Transverse colon (tissue), 4 donors: ENCODE data around the gene ZBTB20. TPM values are rescaled to one million over a fixed set of nuclear protein-coding genes. Genes with fewer than 3 reads are reported as not detected.

Experiments
- DNase-seq: peaks from one replicate; pipeline ENCODE4 v3.0.0-alpha.2; 2019
- H3K27ac ChIP-seq, 4 donors: fragments of 200-600 bp; sonication (generic); 2 replicates each; pipeline ENCODE4 v1.5.1; 2016 to 2018; ENCODE audit warnings: inconsistent platforms in 4 of 4
- H3K27me3 ChIP-seq: fragments of 200-600 bp; sonication (generic); 2 replicates; pipeline ENCODE4 v1.5.1; 2017; ENCODE audit warnings: inconsistent platforms
- H3K36me3 ChIP-seq, 4 donors: fragments of 200-600 bp; sonication (generic); 2 replicates each; pipeline ENCODE4 v1.5.1; 2017 to 2019; ENCODE audit warnings: inconsistent platforms in 4 of 4
- H3K4me1 ChIP-seq, 4 donors: fragments of 200-600 bp; sonication (generic); 2 replicates each; pipeline ENCODE4 v1.5.1; 2017 to 2020; ENCODE audit warnings: inconsistent platforms in 4 of 4
- H3K4me3 ChIP-seq, 4 donors: fragments of 200-600 bp; sonication (generic); 1 replicate in 1 of 4; 2 replicates in 3 of 4; pipeline versions ENCODE4 v1.5.1 to v1.6.1; 2017 to 2019; ENCODE audit warnings: inconsistent platforms in 4 of 4
- H3K9me3 ChIP-seq, 2 donors: fragments of 200-600 bp; sonication (generic); 2 replicates each; pipeline ENCODE4 v1.5.1; 2017 to 2019; ENCODE audit warnings: inconsistent platforms in 2 of 2
- EP300 ChIP-seq: sonication (generic); formaldehyde crosslinking; IDR thresholded peaks from one replicate; pipeline ENCODE4 v1.6.1; 2017; ENCODE audit warnings: antibody characterized with exemption, low read depth
- POLR2A ChIP-seq: fragments of 450-650 bp; IDR thresholded peaks from one replicate; pipeline ENCODE4 v1.6.1; 2016; ENCODE audit warnings: antibody characterized with exemption, mild to moderate bottlenecking, moderate library complexity
- POLR2AphosphoS5 ChIP-seq, 3 donors: sonication (generic); formaldehyde crosslinking; IDR thresholded peaks; one replicate each; pipeline ENCODE4 v1.6.1; 2016; ENCODE audit warnings: antibody characterized with exemption in 3 of 3
- WGBS, 2 donors: methylation state at CpG; one replicate each; pipeline ENCODE4 v1.1.5; 2018; ENCODE audit warnings: low coverage in 1 of 2; 5-methylcytosine and 5-hydroxymethylcytosine counted together
- in situ Hi-C, 4 donors: fragments of 200-750 bp; cut with MboI; loops; one replicate each; pipeline versions ENCODE4 v1.15.0 to v1.15.1; 2017; ENCODE audit warnings: low sequenced_read_pairs in 3 of 4, low pct_ligation_motif_present in 1 of 4, low pct_unique_long_range_greater_than_20kb in 1 of 4
- intact Hi-C: fragments of 100-400 bp; cut with DNase I; formaldehyde crosslinking; loops from one replicate; pipeline ENCODE4 v1.15.1; 2023; ENCODE audit warnings: low total_unique reads
- total RNA-seq, 4 donors: library from RNA; depleted of rRNA; stranded (reverse); fragments of >200 nt; gene quantifications; one replicate each; pipeline ENCODE4 v1.1.0, GENCODE V29; 2016
- TF ChIP-seq, protein P1 (sequence below), 5 experiments: fragments of 200-600 bp in 3 of 5; fragments of 450-650 bp in 2 of 5; sonication (generic) in 3 of 5; IDR thresholded peaks; 1 replicate in 2 of 5; 2 replicates in 3 of 5; pipeline ENCODE4 v1.5.1; 2016 to 2017; ENCODE audit warnings: antibody characterized with exemption in 5 of 5, inconsistent platforms in 3 of 5, mild to moderate bottlenecking in 2 of 5, moderate library complexity in 1 of 5

The ZBTB20 gene
- total RNA-seq, 4 donors from 2014 or later, result 44.6 to 50.5 (median 46.4) TPM

DNA sequence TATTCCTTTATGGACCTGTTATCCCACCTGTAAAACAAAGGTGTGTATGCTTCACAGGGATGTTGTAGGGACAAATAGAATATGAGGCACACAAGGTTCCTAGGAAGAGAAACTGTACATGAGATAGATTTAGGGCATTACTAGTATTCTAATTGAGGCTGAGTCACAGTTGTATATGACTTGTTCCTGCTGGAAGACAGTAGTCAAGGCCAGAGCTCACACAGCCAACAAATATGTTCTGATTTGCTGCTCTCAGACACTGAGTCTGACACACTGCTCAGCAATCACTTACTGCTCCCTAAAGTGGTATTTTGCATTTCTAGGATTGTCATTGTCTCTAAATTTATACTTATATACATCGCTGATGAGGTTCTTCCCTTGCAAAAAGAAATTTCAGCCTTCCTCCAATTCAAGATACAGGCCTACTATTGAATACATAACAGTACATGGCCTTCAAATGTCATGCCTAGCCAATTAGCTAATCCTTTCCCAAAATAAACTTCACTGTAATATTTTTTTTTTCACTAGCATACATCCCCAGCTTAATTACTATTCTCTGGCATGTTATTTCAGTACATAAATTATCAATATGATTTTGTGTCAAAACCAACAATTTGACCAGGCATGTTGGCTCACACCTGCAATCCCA is 783.4 kb downstream of the ZBTB20 start:
- in situ Hi-C loops, result no loop called here
- Histone ChIP-seq H3K27me3 (no peaks in the 10 kb centered on the region), H3K27ac (peak overlapping the region in 1 of 4 donors; percentile 11), H3K4me1 (peaks cover 6 to 13% (median 10%) of the 10 kb centered on the region in 4 donors), H3K36me3 (no peaks in the 10 kb centered on the region), H3K4me3 (no peak overlapping the region), H3K9me3 (no peaks in the 10 kb centered on the region)
- DNase-seq, result no peak
- WGBS, 2 donors, result 80 to 83% methylated on average over 1 of the region's 1 CpG
- intact Hi-C loops, result no loop called here
- peak in 1 of 3 donors; percentile 5 for TF ChIP-seq POLR2AphosphoS5 (IDR thresholded peaks at IDR 0.05)
- TF ChIP-seq EP300, result no peak
- TF ChIP-seq, protein P1, sequence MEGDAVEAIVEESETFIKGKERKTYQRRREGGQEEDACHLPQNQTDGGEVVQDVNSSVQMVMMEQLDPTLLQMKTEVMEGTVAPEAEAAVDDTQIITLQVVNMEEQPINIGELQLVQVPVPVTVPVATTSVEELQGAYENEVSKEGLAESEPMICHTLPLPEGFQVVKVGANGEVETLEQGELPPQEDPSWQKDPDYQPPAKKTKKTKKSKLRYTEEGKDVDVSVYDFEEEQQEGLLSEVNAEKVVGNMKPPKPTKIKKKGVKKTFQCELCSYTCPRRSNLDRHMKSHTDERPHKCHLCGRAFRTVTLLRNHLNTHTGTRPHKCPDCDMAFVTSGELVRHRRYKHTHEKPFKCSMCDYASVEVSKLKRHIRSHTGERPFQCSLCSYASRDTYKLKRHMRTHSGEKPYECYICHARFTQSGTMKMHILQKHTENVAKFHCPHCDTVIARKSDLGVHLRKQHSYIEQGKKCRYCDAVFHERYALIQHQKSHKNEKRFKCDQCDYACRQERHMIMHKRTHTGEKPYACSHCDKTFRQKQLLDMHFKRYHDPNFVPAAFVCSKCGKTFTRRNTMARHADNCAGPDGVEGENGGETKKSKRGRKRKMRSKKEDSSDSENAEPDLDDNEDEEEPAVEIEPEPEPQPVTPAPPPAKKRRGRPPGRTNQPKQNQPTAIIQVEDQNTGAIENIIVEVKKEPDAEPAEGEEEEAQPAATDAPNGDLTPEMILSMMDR (IDR thresholded peaks at IDR 0.05), result no peak

DNA sequence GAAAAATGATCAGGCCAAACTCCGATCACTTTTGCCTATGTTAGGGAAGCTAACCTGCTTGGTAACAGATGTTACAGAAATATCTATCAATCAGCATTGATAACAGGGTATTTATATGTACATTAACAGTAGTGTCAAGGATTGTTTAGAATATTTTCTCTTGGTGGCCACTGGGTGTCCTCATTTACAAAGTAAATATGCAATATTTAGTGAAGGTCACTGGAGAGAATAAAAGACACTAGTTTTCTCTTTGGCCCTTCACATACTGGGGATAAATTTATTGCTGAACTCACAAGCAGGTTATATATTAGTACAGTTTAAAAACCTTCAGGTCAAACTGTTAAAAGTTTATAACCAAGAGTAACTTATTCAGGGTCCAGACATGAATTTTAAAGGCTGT is 784.3 kb downstream of the ZBTB20 start:
- 78 to 100% methylated on average over 1 of the region's 1 CpG for WGBS, 2 donors
- intact Hi-C loops (no loop called here), in situ Hi-C loops (no loop called here)
- TF ChIP-seq EP300, result no peak
- TF ChIP-seq, protein P1 (IDR thresholded peaks at IDR 0.05), result peak in 3 of 5 experiments; percentile 26 to 31 (median 31)
- no peaks in the 10 kb centered on the region for H3K9me3 ChIP-seq
- no peaks in the 10 kb centered on the region for H3K36me3 ChIP-seq
- no peak for DNase-seq
- H3K4me3 ChIP-seq, result no peak overlapping the region
- H3K27me3 ChIP-seq, result no peaks in the 10 kb centered on the region
- peaks cover 6 to 13% (median 10%) of the 10 kb centered on the region in 4 donors for H3K4me1 ChIP-seq
- H3K27ac ChIP-seq, result no peak overlapping the region

DNA sequence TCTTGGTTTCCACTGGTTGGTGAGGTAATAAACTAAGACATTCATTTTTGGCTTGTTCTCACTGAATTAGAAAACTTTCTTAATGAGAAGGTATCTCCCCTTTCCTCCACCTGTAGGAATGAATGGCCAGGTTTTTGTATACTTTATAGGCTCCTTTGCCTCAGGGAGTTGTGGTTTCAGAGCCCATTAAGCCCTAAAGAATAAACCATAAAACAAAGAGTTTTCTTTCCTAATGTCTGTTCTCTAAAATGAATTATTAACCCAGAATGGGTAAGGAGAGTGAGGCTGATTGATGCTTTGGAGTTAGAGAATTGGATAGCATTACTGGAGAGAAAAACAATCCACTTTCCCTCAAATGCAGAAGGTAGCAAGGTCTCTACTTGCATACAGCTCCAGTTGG is 785.7 kb downstream of the ZBTB20 start:
- intact Hi-C loops, result no loop called here
- H3K27me3 ChIP-seq, result no peaks in the 10 kb centered on the region
- no peak overlapping the region for H3K4me3 ChIP-seq
- no peak for DNase-seq
- H3K9me3 ChIP-seq, result no peaks in the 10 kb centered on the region
- peaks cover 6 to 13% (median 10%) of the 10 kb centered on the region in 4 donors for H3K4me1 ChIP-seq
- in situ Hi-C loops, result no loop called here
- no peaks in the 10 kb centered on the region for H3K36me3 ChIP-seq
- no peak for TF ChIP-seq POLR2AphosphoS5 (IDR thresholded peaks at IDR 0.05)
- TF ChIP-seq POLR2A, result no peak
- TF ChIP-seq, protein P1 (IDR thresholded peaks at IDR 0.05), result no peak
- TF ChIP-seq EP300, result no peak
- no peak overlapping the region for H3K27ac ChIP-seq

DNA sequence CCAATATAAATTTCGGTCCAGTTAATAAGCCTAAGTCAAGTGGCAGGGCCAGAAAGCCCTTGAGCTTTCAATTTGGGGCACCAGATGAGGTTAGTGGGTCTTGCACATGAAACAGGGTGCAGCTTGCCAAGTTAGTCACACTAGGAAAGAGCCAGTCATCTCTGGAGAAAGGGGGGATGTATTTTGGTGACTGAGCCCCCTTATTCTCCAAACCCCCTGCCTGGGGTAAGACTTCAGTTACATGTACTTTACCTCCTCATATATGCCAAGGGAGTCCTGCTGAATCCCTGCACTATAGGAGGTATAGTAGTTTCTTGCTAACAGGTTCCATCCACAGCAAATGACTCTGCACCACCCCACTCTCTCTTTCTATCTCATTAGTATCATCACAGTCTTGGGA is 790.6 kb downstream of the ZBTB20 start:
- Histone ChIP-seq H3K4me1 (no peaks in the 10 kb centered on the region), H3K9me3 (no peaks in the 10 kb centered on the region), H3K27ac (no peak overlapping the region), H3K27me3 (no peaks in the 10 kb centered on the region), H3K36me3 (no peaks in the 10 kb centered on the region), H3K4me3 (no peak overlapping the region)
- intact Hi-C loops, result no loop called here
- whole genome bisulfite sequencing, 2 donors, result 60 to 86% methylated on average over 1 of the region's 1 CpG
- TF ChIP-seq POLR2AphosphoS5 (IDR thresholded peaks at IDR 0.05) (no peak), POLR2A (no peak), EP300 (no peak)
- TF ChIP-seq, protein P1 (IDR thresholded peaks at IDR 0.05), result no peak
- in situ Hi-C loops, result no loop called here
- DNase-seq, result no peak
